NCI-H345 treated with DMSO at 0.1 percent for 48 hours (cell line): ENCODE data around the gene GRIN3B.

Experiments used
- DNase-seq: peaks from one replicate; lab custom pipeline; 2025; ENCODE audit not compliant: unreplicated experiment; lab: John Stamatoyannopoulos, UW

Gene GRIN3B

GRCh38 chr19:1041272-1041834, 41.1 kb downstream of the GRIN3B start:
- no peak for DNase-seq

- DNase-seq, result peak; percentile 5
Measured at GRCh38 chr19:1041835-1042685, 41.8 kb downstream of the GRIN3B start.

- DNase-seq, result peak; percentile 17
Measured at GRCh38 chr19:1042689-1043511, 42.7 kb downstream of the GRIN3B start.

GRCh38 chr19:1045247-1045603, 45.0 kb downstream of the GRIN3B start:
- no peak for DNase-seq

- DNase-seq, result no peak
Measured at GRCh38 chr19:1046117-1046626, 46.0 kb downstream of the GRIN3B start.

GRCh38 chr19:1046836-1047695, 46.8 kb downstream of the GRIN3B start:
- no peak for DNase-seq

- DNase-seq, result no peak
Measured at GRCh38 chr19:1047696-1048147, 47.5 kb downstream of the GRIN3B start.

GRCh38 chr19:1049106-1049505, 48.9 kb downstream of the GRIN3B start:
- DNase-seq, result no peak

- no peak for DNase-seq
Measured at GRCh38 chr19:1049800-1050199, 49.6 kb downstream of the GRIN3B start.

GRCh38 chr19:1050989-1051788, 51.0 kb downstream of the GRIN3B start:
- DNase-seq, result no peak

- no peak for DNase-seq
Measured at GRCh38 chr19:1051791-1052190, 51.6 kb downstream of the GRIN3B start.

GRCh38 chr19:1052349-1052975, 52.2 kb downstream of the GRIN3B start:
- DNase-seq, result no peak

- no peak for DNase-seq
Measured at GRCh38 chr19:1053176-1054101, 53.2 kb downstream of the GRIN3B start.

- no peak for DNase-seq
Measured at GRCh38 chr19:1054102-1055027, 54.1 kb downstream of the GRIN3B start.

GRCh38 chr19:1055028-1055425, 54.8 kb downstream of the GRIN3B start:
- no peak for DNase-seq

- no peak for DNase-seq
Measured at GRCh38 chr19:1055886-1056620, 55.8 kb downstream of the GRIN3B start.
